Measurements from ENCODE around the gene ADGRL3.
"Not testable (repeated sequence)": the region's sequence is repeated elsewhere in the genome, so short reads cannot be mapped to it uniquely, and the experiment has no call there.

The ADGRL3 gene

GRCh38 chr4:61837395-61837794 lies 637.3 kb downstream of the ADGRL3 start:
- no peak for TF ChIP-seq CTCF (IDR thresholded peaks at IDR 0.05; ENCODE audit: low read depth, low read length)
- no peak overlapping the region for H3K4me3 ChIP-seq (ENCODE audit: low read depth, low read length)

- no peak for TF ChIP-seq CTCF (IDR thresholded peaks at IDR 0.05; ENCODE audit: low read depth, low read length)
- H3K4me3 ChIP-seq (ENCODE audit: low read depth, low read length): no peak overlapping the region
These were observed 637.9 kb downstream of the ADGRL3 start for GRCh38 chr4:61838072-61838471.

GRCh38 chr4:61841714-61842113 lies 641.6 kb downstream of the ADGRL3 start:
- TF ChIP-seq CTCF (IDR thresholded peaks at IDR 0.05; ENCODE audit: low read depth, low read length): no peak
- no peak overlapping the region for H3K4me3 ChIP-seq (ENCODE audit: low read depth, low read length)

GRCh38 chr4:61851126-61851525 lies 651.0 kb downstream of the ADGRL3 start:
- TF ChIP-seq CTCF (IDR thresholded peaks at IDR 0.05; ENCODE audit: low read depth, low read length): no peak
- no peak overlapping the region for H3K4me3 ChIP-seq (ENCODE audit: low read depth, low read length)

GRCh38 chr4:61852105-61852504 lies 652.0 kb downstream of the ADGRL3 start:
- not testable (repeated sequence) for H3K4me3 ChIP-seq (ENCODE audit: low read depth, low read length)

GRCh38 chr4:61853041-61853440 lies 652.9 kb downstream of the ADGRL3 start:
- H3K4me3 ChIP-seq (ENCODE audit: low read depth, low read length): no peak overlapping the region
- no peak for TF ChIP-seq CTCF (IDR thresholded peaks at IDR 0.05; ENCODE audit: low read depth, low read length)

GRCh38 chr4:61860376-61860775 lies 660.2 kb downstream of the ADGRL3 start:
- no peak for TF ChIP-seq CTCF (IDR thresholded peaks at IDR 0.05; ENCODE audit: low read depth, low read length)
- no peak overlapping the region for H3K4me3 ChIP-seq (ENCODE audit: low read depth, low read length)

GRCh38 chr4:61864286-61864685 lies 664.2 kb downstream of the ADGRL3 start:
- H3K4me3 ChIP-seq (ENCODE audit: low read depth, low read length): no peak overlapping the region
- TF ChIP-seq CTCF (IDR thresholded peaks at IDR 0.05; ENCODE audit: low read depth, low read length): no peak

Measured in WI38 (cell line).